HEK293 (cell line): ENCODE measurements around the gene TVP23C.

ENCODE experiments used
- GLIS1 ChIP-seq: fragments of 450-650 bp; formaldehyde crosslinking; IDR thresholded peaks from 2 replicates; pipeline ENCODE4 v1.5.1; 2016; ENCODE audit warnings: missing biosample characterization, missing genetic modification characterization
- KLF10 ChIP-seq: fragments of 450-650 bp; IDR thresholded peaks from 2 replicates; pipeline ENCODE4 v1.5.1; 2018; ENCODE audit warnings: missing biosample characterization, mild to moderate bottlenecking, missing genetic modification characterization
- KLF8 ChIP-seq: fragments of 450-650 bp; formaldehyde crosslinking; IDR thresholded peaks from 2 replicates; pipeline ENCODE4 v1.5.1; 2016; ENCODE audit warnings: missing biosample characterization, missing genetic modification characterization
- ZFP37 ChIP-seq: fragments of 450-650 bp; formaldehyde crosslinking; IDR thresholded peaks from 2 replicates; pipeline ENCODE4 v1.5.1; 2016; ENCODE audit warnings: missing biosample characterization, missing genetic modification characterization
- ZNF10 ChIP-seq: fragments of 450-650 bp; formaldehyde crosslinking; IDR thresholded peaks from 2 replicates; pipeline ENCODE4 v1.5.1; 2017; ENCODE audit warnings: missing biosample characterization, missing genetic modification characterization
- ZNF133 ChIP-seq: fragments of 450-650 bp; formaldehyde crosslinking; IDR thresholded peaks from 2 replicates; pipeline ENCODE4 v1.5.1; 2016; ENCODE audit warnings: missing biosample characterization, missing genetic modification characterization
- ZNF239 ChIP-seq: fragments of 450-650 bp; formaldehyde crosslinking; IDR thresholded peaks from 2 replicates; pipeline ENCODE4 v1.5.1; 2016; ENCODE audit warnings: missing biosample characterization, missing genetic modification characterization
- ZNF292 ChIP-seq: fragments of 450-650 bp; formaldehyde crosslinking; IDR thresholded peaks from 2 replicates; pipeline ENCODE4 v1.5.1; 2016; ENCODE audit warnings: low read depth, missing biosample characterization, missing genetic modification characterization, borderline replicate concordance
- ZNF394 ChIP-seq: fragments of 450-650 bp; formaldehyde crosslinking; IDR thresholded peaks from 2 replicates; pipeline ENCODE4 v1.5.1; 2016; ENCODE audit warnings: missing biosample characterization, missing genetic modification characterization, mild to moderate bottlenecking, moderate library complexity, borderline replicate concordance
- ZNF501 ChIP-seq: fragments of 450-650 bp; formaldehyde crosslinking; IDR thresholded peaks from 2 replicates; pipeline ENCODE4 v1.5.1; 2016; ENCODE audit warnings: missing biosample characterization, missing genetic modification characterization
- ZNF530 ChIP-seq: fragments of 450-650 bp; formaldehyde crosslinking; IDR thresholded peaks from 2 replicates; pipeline ENCODE4 v1.5.1; 2016; ENCODE audit warnings: low read depth, missing biosample characterization, missing genetic modification characterization
- ZNF555 ChIP-seq: fragments of 450-650 bp; formaldehyde crosslinking; conservative IDR thresholded peaks from 2 replicates; pipeline ENCODE4 v1.5.1; 2017; ENCODE audit warnings: missing biosample characterization, mild to moderate bottlenecking, missing genetic modification characterization, inconsistent platforms
- ZNF621 ChIP-seq: fragments of 450-650 bp; formaldehyde crosslinking; IDR thresholded peaks from 2 replicates; pipeline ENCODE4 v1.5.1; 2017; ENCODE audit warnings: missing biosample characterization, missing genetic modification characterization
- ZNF629 ChIP-seq: fragments of 450-650 bp; formaldehyde crosslinking; IDR thresholded peaks from 2 replicates; pipeline ENCODE4 v1.5.1; 2017; ENCODE audit warnings: missing biosample characterization, missing genetic modification characterization
- ZNF837 ChIP-seq: fragments of 450-650 bp; formaldehyde crosslinking; IDR thresholded peaks from 2 replicates; pipeline ENCODE4 v1.5.1; 2016; ENCODE audit warnings: missing biosample characterization, missing genetic modification characterization
- ZXDB ChIP-seq: fragments of 450-650 bp; formaldehyde crosslinking; IDR thresholded peaks from 2 replicates; pipeline ENCODE4 v1.5.1; 2016; ENCODE audit warnings: missing biosample characterization, missing genetic modification characterization
- TF ChIP-seq, protein P1 (sequence below): fragments of 450-650 bp; formaldehyde crosslinking; IDR thresholded peaks from 2 replicates; pipeline ENCODE4 v1.5.1; 2016; ENCODE audit warnings: missing biosample characterization, missing genetic modification characterization
- TF ChIP-seq, protein P2 (sequence below): fragments of 450-650 bp; formaldehyde crosslinking; IDR thresholded peaks from 2 replicates; pipeline ENCODE4 v1.5.1; 2016; ENCODE audit warnings: missing biosample characterization, missing genetic modification characterization
- TF ChIP-seq, protein P3 (sequence below): fragments of 450-650 bp; formaldehyde crosslinking; IDR thresholded peaks from 2 replicates; pipeline ENCODE4 v1.5.1; 2017; ENCODE audit warnings: missing biosample characterization, mild to moderate bottlenecking, missing genetic modification characterization, moderate library complexity
- TF ChIP-seq, protein P4 (sequence below): IDR thresholded peaks from 2 replicates; pipeline ENCODE4 v1.6.1; 2011; ENCODE audit warnings: mild to moderate bottlenecking, low read depth, low read length, borderline replicate concordance
- TF ChIP-seq, protein P5 (sequence below): fragments of 450-650 bp; formaldehyde crosslinking; IDR thresholded peaks from 2 replicates; pipeline ENCODE4 v1.5.1; 2016; ENCODE audit warnings: missing biosample characterization, missing genetic modification characterization
- TF ChIP-seq, protein P6 (sequence below): fragments of 450-650 bp; formaldehyde crosslinking; IDR thresholded peaks from 2 replicates; pipeline ENCODE4 v1.5.1; 2017; ENCODE audit warnings: missing biosample characterization, missing genetic modification characterization
- TF ChIP-seq, protein P7 (sequence below): fragments of 450-650 bp; formaldehyde crosslinking; IDR thresholded peaks from 2 replicates; pipeline ENCODE4 v1.5.1; 2017; ENCODE audit warnings: missing biosample characterization, missing genetic modification characterization
- TF ChIP-seq, protein P8 (sequence below): fragments of 450-650 bp; formaldehyde crosslinking; IDR thresholded peaks from 2 replicates; pipeline ENCODE4 v1.5.1; 2016; ENCODE audit warnings: missing biosample characterization, missing genetic modification characterization
- TF ChIP-seq, protein P9 (sequence below): fragments of 450-650 bp; formaldehyde crosslinking; IDR thresholded peaks from 2 replicates; pipeline ENCODE4 v1.5.1; 2016; ENCODE audit warnings: missing biosample characterization, missing genetic modification characterization, low read depth

TVP23C gene

DNA sequence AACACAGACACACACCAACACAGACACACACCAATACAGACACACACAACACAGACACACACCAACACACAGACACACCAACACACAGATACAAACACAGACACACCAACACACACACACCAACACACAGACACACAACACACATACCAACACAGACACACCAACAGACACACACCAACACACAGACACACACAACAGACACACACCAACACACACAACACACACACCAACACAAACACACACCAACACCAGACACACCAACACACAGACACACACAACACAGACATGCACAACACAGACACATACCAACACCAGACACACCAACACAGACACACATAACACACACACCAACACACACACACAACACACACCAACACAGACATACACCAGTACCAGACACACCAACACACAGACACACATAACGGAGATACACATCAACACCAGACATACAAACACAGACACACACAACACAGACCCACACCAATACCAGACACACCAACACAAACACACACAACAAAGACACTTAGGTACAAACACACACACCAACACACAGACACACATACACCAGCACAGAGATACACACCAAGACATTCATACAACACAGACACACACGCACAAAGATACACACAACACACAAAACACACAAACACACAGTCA is 98.1 kb downstream of the TVP23C start (continued):
- TF ChIP-seq, protein P1, sequence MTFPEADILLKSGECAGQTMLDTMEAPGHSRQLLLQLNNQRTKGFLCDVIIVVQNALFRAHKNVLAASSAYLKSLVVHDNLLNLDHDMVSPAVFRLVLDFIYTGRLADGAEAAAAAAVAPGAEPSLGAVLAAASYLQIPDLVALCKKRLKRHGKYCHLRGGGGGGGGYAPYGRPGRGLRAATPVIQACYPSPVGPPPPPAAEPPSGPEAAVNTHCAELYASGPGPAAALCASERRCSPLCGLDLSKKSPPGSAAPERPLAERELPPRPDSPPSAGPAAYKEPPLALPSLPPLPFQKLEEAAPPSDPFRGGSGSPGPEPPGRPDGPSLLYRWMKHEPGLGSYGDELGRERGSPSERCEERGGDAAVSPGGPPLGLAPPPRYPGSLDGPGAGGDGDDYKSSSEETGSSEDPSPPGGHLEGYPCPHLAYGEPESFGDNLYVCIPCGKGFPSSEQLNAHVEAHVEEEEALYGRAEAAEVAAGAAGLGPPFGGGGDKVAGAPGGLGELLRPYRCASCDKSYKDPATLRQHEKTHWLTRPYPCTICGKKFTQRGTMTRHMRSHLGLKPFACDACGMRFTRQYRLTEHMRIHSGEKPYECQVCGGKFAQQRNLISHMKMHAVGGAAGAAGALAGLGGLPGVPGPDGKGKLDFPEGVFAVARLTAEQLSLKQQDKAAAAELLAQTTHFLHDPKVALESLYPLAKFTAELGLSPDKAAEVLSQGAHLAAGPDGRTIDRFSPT (tag by site-specific recombination): no peak
- TF ChIP-seq, protein P2, sequence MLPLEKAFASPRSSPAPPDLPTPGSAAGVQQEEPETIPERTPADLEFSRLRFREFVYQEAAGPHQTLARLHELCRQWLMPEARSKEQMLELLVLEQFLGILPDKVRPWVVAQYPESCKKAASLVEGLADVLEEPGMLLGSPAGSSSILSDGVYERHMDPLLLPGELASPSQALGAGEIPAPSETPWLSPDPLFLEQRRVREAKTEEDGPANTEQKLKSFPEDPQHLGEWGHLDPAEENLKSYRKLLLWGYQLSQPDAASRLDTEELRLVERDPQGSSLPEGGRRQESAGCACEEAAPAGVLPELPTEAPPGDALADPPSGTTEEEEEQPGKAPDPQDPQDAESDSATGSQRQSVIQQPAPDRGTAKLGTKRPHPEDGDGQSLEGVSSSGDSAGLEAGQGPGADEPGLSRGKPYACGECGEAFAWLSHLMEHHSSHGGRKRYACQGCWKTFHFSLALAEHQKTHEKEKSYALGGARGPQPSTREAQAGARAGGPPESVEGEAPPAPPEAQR (tag by site-specific recombination): no peak
- TF ChIP-seq ZNF501 (tag by site-specific recombination): no peak
- TF ChIP-seq ZNF394 (tag by site-specific recombination): no peak
- TF ChIP-seq, protein P3, sequence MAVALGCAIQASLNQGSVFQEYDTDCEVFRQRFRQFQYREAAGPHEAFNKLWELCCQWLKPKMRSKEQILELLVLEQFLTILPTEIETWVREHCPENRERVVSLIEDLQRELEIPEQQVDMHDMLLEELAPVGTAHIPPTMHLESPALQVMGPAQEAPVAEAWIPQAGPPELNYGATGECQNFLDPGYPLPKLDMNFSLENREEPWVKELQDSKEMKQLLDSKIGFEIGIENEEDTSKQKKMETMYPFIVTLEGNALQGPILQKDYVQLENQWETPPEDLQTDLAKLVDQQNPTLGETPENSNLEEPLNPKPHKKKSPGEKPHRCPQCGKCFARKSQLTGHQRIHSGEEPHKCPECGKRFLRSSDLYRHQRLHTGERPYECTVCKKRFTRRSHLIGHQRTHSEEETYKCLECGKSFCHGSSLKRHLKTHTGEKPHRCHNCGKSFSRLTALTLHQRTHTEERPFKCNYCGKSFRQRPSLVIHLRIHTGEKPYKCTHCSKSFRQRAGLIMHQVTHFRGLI (tag by site-specific recombination): no peak
- no peak for TF ChIP-seq KLF8
- TF ChIP-seq, protein P4, sequence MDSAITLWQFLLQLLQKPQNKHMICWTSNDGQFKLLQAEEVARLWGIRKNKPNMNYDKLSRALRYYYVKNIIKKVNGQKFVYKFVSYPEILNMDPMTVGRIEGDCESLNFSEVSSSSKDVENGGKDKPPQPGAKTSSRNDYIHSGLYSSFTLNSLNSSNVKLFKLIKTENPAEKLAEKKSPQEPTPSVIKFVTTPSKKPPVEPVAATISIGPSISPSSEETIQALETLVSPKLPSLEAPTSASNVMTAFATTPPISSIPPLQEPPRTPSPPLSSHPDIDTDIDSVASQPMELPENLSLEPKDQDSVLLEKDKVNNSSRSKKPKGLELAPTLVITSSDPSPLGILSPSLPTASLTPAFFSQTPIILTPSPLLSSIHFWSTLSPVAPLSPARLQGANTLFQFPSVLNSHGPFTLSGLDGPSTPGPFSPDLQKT: no peak
- no peak for TF ChIP-seq ZNF555
- TF ChIP-seq ZNF629 (tag by site-specific recombination): no peak
- TF ChIP-seq, protein P5, sequence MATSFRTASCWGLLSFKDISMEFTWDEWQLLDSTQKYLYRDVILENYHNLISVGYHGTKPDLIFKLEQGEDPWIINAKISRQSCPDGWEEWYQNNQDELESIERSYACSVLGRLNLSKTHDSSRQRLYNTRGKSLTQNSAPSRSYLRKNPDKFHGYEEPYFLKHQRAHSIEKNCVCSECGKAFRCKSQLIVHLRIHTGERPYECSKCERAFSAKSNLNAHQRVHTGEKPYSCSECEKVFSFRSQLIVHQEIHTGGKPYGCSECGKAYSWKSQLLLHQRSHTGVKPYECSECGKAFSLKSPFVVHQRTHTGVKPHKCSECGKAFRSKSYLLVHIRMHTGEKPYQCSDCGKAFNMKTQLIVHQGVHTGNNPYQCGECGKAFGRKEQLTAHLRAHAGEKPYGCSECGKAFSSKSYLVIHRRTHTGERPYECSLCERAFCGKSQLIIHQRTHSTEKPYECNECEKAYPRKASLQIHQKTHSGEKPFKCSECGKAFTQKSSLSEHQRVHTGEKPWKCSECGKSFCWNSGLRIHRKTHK: no peak
- TF ChIP-seq KLF10 (tag by site-specific recombination): no peak
- TF ChIP-seq ZNF239 (tag by site-specific recombination): no peak; the same call in none of the 2 replicates
- no peak for TF ChIP-seq GLIS1 (tag by site-specific recombination)
- no peak for TF ChIP-seq ZNF530 (tag by site-specific recombination)
- TF ChIP-seq ZNF837 (tag by site-specific recombination): no peak
- TF ChIP-seq, protein P6, sequence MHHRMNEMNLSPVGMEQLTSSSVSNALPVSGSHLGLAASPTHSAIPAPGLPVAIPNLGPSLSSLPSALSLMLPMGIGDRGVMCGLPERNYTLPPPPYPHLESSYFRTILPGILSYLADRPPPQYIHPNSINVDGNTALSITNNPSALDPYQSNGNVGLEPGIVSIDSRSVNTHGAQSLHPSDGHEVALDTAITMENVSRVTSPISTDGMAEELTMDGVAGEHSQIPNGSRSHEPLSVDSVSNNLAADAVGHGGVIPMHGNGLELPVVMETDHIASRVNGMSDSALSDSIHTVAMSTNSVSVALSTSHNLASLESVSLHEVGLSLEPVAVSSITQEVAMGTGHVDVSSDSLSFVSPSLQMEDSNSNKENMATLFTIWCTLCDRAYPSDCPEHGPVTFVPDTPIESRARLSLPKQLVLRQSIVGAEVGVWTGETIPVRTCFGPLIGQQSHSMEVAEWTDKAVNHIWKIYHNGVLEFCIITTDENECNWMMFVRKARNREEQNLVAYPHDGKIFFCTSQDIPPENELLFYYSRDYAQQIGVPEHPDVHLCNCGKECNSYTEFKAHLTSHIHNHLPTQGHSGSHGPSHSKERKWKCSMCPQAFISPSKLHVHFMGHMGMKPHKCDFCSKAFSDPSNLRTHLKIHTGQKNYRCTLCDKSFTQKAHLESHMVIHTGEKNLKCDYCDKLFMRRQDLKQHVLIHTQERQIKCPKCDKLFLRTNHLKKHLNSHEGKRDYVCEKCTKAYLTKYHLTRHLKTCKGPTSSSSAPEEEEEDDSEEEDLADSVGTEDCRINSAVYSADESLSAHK: no peak
- no peak for TF ChIP-seq ZFP37 (tag by site-specific recombination)
- TF ChIP-seq, protein P7, sequence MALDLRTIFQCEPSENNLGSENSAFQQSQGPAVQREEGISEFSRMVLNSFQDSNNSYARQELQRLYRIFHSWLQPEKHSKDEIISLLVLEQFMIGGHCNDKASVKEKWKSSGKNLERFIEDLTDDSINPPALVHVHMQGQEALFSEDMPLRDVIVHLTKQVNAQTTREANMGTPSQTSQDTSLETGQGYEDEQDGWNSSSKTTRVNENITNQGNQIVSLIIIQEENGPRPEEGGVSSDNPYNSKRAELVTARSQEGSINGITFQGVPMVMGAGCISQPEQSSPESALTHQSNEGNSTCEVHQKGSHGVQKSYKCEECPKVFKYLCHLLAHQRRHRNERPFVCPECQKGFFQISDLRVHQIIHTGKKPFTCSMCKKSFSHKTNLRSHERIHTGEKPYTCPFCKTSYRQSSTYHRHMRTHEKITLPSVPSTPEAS (tag by site-specific recombination): peak; percentile 47; the same call in 1 of the 2 replicates
- TF ChIP-seq ZNF133 (tag by site-specific recombination): no peak; the same call in 1 of the 2 replicates
- peak; percentile 64 for TF ChIP-seq ZNF621 (tag by site-specific recombination)
- TF ChIP-seq ZXDB: no peak
- TF ChIP-seq ZNF10: no peak
- no peak for TF ChIP-seq ZNF292 (tag by site-specific recombination)
- TF ChIP-seq, protein P8, sequence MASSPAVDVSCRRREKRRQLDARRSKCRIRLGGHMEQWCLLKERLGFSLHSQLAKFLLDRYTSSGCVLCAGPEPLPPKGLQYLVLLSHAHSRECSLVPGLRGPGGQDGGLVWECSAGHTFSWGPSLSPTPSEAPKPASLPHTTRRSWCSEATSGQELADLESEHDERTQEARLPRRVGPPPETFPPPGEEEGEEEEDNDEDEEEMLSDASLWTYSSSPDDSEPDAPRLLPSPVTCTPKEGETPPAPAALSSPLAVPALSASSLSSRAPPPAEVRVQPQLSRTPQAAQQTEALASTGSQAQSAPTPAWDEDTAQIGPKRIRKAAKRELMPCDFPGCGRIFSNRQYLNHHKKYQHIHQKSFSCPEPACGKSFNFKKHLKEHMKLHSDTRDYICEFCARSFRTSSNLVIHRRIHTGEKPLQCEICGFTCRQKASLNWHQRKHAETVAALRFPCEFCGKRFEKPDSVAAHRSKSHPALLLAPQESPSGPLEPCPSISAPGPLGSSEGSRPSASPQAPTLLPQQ (tag by site-specific recombination): no peak
- TF ChIP-seq, protein P9, sequence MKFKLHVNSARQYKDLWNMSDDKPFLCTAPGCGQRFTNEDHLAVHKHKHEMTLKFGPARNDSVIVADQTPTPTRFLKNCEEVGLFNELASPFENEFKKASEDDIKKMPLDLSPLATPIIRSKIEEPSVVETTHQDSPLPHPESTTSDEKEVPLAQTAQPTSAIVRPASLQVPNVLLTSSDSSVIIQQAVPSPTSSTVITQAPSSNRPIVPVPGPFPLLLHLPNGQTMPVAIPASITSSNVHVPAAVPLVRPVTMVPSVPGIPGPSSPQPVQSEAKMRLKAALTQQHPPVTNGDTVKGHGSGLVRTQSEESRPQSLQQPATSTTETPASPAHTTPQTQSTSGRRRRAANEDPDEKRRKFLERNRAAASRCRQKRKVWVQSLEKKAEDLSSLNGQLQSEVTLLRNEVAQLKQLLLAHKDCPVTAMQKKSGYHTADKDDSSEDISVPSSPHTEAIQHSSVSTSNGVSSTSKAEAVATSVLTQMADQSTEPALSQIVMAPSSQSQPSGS (tag by site-specific recombination): no peak
